HG03432 (cell line): ENCODE results near the gene VRTN.
"Not testable (repeated sequence)": the region's sequence is repeated elsewhere in the genome, so short reads cannot be mapped to it uniquely, and the experiment has no call there.

Experiments used
- ATAC-seq: cut with Tn5 transposase; IDR thresholded peaks from one replicate; pipeline ENCODE4 v1.9.1; 2021; ENCODE audit warnings: mild to moderate bottlenecking, moderate library complexity; ENCODE audit not compliant: unreplicated experiment

The VRTN gene

GRCh38 chr14:74348735-74349463 lies 628 bp downstream of the VRTN start:
- ATAC-seq, result no peak

GRCh38 chr14:74349757-74350156 lies 1.5 kb downstream of the VRTN start:
- no peak for ATAC-seq

GRCh38 chr14:74350211-74350927 lies 2.1 kb downstream of the VRTN start:
- no peak for ATAC-seq

- ATAC-seq, result no peak
Measured at GRCh38 chr14:74350928-74351323, 2.7 kb downstream of the VRTN start.

- no peak for ATAC-seq
Measured at GRCh38 chr14:74356892-74357575, 8.8 kb downstream of the VRTN start.

- ATAC-seq, result no peak
Measured at GRCh38 chr14:74357585-74357984, 9.3 kb downstream of the VRTN start.

- no peak for ATAC-seq
Measured at GRCh38 chr14:74358176-74358829, 10.0 kb downstream of the VRTN start.

- no peak for ATAC-seq
Measured at GRCh38 chr14:74360163-74360562, 11.9 kb downstream of the VRTN start.

- ATAC-seq, result no peak
Measured at GRCh38 chr14:74362361-74362915, 14.2 kb downstream of the VRTN start.

GRCh38 chr14:74364271-74364880 lies 16.1 kb downstream of the VRTN start:
- no peak for ATAC-seq

- ATAC-seq, result no peak
Measured at GRCh38 chr14:74368026-74368425, 19.8 kb downstream of the VRTN start.

- ATAC-seq, result no peak
Measured at GRCh38 chr14:74368441-74368840, 20.2 kb downstream of the VRTN start.

GRCh38 chr14:74377976-74378690 lies 29.9 kb downstream of the VRTN start:
- ATAC-seq, result no peak

- no peak for ATAC-seq
Measured at GRCh38 chr14:74380172-74380571, 31.9 kb downstream of the VRTN start.

- no peak for ATAC-seq
Measured at GRCh38 chr14:74380845-74381244, 32.6 kb downstream of the VRTN start.

- ATAC-seq, result not testable (repeated sequence)
Measured at GRCh38 chr14:74381571-74381970, 33.3 kb downstream of the VRTN start.

- ATAC-seq, result no peak
Measured at GRCh38 chr14:74382231-74382630, 34.0 kb downstream of the VRTN start.

GRCh38 chr14:74389980-74390379 lies 41.7 kb downstream of the VRTN start:
- ATAC-seq, result no peak

- ATAC-seq, result not testable (repeated sequence)
Measured at GRCh38 chr14:74390505-74390904, 42.2 kb downstream of the VRTN start.

- no peak for ATAC-seq
Measured at GRCh38 chr14:74391479-74391878, 43.2 kb downstream of the VRTN start.
